HG03103 (cell line): Measurements from ENCODE around the gene SFMBT2.
"Not testable (repeated sequence)": the region's sequence is repeated elsewhere in the genome, so short reads cannot be mapped to it uniquely, and the experiment has no call there.

Source experiments
- ATAC-seq: cut with Tn5 transposase; IDR thresholded peaks from one replicate; pipeline ENCODE4 v1.9.1; 2021; ENCODE audit warnings: low read depth; ENCODE audit not compliant: unreplicated experiment

SFMBT2 gene

DNA sequence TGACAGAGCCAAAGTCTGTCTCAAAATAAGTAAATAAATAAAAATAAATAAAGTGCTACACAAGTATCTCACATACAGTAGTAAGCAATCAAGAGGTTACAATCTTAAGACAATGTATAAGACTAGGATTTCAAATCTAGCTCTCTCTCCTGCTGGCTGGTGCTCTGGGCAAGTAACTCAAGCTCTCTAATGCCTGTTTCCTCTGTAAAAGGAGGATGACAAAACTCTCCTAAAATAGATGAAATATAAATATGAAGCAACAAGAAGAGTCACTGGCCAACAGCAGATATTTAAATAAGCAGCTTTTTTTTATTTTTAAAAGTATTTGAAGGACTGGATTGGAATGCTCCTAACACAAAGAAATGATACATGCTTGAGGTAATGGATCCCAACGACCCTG lies 7.2 kb downstream of the SFMBT2 start:
- no peak for ATAC-seq

DNA sequence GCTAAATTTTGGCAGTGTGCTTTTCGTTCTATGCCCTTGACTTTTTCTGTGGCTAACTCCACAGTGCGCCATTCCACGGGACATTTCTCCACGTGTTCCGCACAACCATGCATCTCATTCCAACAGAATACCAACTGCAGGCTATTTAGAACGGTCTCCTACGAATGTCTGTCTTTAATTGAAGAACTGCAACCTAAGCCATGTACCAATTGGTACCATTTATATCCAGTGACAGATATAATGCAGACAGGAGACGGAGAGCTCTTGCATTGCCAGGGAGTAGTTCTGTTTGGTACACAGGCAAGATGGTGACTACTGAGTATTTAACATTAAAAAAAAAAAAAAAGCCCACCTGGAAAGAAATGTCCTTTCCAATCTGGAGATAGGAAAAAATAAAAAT lies 9.1 kb downstream of the SFMBT2 start:
- no peak for ATAC-seq

DNA sequence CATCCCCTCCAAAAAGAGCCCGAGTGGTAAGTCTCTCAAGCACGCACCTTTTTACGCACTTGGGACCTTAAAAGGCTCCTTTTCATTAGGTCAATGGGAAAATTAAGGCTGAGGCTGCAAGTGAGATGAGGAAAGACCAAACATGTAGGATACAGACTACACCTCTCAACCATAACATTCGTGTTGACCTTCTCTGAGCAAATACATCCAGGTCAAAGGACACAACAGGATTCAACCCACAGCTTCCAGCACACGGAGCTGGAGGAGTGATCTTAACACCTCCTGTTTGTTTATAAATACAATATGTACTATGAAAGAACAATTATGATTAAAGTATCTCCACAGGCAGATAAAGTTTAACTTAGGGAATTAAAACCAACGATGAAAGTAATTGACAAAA lies 9.7 kb downstream of the SFMBT2 start:
- no peak for ATAC-seq

DNA sequence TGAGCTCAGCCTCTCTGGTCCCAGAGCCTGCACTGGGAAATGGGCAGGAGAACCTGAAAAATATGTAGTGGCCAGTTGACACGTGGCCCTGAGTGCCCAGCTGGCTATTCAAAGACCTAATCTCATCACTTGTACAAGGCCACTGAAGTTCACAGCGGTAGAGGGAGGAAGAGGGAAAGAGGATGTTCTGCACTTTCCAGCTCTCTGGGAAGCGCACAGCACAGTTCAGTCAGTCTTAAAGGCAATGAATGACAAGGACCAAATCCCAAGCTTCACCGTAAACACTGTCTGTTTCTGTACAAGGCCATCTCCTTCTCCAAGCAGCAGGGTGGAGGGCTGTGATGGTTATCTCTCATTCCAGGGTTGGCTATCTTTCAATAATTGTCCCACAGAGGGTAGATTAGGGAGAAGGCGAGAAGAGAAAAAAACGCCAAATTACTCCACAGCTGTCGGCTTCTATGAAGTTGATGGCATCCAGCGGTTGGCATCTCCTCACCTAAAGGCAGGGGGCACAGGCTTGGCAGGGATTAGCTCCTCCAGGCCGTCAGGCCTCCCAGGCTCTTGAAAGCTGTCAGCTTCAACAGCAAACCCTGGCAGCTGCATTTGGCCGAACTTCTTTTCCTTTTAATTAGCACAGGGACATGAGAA lies 10.6 kb downstream of the SFMBT2 start:
- ATAC-seq, result no peak

DNA sequence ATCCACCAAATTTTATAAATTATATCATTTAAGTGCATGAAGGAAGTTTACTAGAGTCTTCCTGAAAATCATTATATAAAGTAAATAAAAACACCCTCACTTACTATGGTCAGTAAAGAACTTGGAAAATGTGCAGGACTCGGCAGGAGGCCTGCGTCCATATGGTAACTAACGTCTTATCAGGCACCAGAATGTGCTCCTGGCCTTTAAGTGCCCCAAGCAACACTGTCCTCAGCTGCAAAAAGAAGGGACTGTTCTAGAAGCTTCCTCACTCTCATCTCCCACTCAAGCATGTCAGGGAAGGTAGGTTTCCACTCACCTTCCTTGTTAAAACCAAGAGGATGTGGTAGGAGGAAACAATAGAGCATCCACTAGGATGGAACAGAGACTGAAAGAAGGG lies 11.3 kb downstream of the SFMBT2 start:
- ATAC-seq, result no peak

DNA sequence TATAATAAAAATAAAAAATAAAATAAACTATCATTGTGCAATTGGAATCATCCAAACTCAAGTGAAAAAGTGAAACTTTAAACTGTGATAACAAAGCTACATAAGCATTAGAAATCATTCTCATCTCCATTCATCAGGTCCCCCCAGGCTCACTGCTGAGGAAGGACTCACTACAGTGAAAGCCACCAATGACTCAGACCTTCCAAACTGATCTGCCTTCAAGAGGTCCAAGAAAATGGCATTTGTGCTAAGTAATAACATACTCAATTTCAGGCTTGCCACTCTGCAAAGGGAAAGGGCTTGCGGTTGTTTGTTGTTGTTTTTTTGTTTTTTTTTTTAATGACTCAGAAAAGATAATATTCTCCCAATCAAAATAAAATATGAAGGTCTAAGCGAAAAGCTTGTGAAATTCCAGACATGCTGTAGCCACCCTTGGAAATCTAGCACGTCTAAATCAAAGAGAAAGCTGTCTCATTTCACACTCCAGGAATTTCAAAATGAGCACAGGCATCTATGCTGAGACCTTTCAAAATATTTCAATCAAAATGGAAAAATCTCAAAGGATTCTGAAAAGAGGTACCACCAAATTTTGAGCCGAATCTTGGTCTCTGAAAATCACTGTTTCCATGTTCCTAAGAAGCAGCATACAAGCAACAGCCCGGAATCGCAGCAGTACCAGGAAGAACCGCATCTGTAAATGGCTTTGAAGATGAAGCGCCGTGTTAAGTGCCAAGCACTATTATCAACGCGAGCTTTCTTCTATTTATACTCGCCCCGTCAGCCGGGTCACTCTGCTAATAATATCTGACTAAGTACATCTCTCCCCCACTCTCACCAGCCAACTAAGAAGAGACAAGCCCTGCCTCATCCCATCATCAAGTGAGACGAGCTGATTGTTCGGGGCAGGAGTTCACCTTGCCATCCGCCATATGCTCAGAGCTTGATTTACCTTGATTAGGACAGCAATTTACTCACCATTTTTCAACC lies 13.5 kb downstream of the SFMBT2 start:
- no peak for ATAC-seq

DNA sequence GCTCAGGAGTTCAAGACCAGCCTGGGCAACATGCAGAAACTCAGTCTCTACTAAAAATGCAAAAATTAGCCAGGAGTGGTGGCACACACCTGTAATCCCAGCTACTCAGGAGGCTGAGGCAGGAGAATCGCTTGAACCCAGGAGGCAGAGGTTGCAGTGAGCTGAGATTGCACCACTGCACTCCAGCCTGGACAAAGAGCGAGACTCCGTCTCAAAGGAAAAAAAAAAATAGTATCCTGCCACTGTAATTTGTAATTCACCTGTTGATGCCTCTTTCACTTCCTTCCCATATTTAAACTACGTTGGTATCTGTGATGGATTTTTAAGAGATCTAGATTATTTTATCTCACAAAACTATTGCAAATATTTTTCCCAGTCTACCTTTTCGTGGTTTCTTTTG lies 18.5 kb downstream of the SFMBT2 start:
- ATAC-seq, result not testable (repeated sequence)

DNA sequence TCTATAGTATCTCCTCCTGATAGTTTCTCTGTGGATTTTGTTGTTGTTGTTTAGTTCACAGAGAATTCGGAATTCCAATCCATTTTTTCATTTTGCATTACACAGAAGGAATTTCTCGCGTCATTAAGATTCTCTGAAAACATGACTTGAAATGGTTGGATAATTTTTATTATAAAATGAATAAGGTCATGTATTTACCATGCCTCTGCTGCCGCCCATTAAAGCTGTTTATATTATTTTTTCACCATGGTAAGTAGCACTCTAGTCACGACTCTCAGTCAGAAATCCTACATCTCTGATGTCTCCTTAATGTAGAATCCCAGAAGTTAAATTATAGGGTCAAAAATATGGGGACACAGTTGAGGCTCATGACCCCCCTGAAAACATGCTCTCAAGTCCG lies 19.1 kb downstream of the SFMBT2 start:
- ATAC-seq, result no peak

DNA sequence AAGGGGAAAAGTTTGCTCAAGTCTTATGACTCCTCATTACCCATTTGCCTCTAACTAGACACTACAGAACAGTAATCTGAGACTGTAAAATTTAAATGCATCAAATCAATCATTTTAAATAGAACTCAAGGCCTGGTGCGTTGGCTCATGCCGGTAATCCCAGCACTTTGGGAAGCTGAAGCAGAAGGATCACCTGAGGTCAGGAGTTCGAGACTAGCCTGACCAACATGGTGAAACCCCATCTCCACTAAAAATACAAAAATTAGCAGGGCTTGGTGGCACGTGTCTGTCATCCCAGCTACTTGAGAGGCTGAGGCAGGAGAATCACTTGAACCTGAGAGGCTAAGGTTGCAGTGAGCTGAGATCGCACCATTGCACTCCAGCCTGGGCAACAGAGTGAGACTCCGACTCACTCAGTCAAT lies 20.1 kb downstream of the SFMBT2 start:
- ATAC-seq, result not testable (repeated sequence)

DNA sequence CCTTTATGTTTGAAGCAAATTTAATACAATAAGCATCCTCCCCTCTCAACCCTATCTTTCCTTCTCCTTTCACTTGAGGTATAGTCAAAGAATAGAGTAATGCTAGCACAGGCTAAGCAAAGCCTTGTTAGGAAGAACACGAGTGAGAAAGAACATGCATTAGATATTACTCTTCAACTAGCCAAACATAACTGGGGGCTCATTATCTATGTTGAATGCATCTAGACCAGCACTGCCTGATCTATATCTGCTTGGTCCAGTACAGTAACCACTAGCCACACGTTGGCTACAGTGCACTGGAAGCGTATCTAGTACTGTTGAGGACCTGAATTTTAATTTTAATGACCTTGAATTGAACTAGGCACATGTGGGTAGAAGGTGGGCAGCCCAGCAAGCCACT lies 21.0 kb downstream of the SFMBT2 start:
- ATAC-seq, result no peak

DNA sequence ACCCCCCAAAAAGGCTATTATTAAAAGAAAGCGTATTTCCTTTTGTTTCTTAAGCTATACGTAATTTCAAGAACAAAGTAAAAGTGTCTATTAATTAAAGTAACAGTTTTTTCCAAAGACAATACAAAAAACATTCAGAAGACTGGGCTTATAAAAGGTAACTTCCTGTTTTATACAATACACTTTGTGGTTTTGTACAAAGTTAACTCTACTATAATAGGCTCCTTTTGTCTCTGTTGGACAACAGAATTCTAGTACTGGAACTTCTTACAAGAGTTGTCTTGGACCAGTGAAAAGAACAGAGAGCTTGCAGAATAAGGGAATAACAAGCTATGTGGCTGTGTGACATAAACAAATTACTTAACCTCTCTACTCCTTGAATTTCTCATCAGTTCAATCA lies 21.5 kb downstream of the SFMBT2 start:
- ATAC-seq, result no peak

DNA sequence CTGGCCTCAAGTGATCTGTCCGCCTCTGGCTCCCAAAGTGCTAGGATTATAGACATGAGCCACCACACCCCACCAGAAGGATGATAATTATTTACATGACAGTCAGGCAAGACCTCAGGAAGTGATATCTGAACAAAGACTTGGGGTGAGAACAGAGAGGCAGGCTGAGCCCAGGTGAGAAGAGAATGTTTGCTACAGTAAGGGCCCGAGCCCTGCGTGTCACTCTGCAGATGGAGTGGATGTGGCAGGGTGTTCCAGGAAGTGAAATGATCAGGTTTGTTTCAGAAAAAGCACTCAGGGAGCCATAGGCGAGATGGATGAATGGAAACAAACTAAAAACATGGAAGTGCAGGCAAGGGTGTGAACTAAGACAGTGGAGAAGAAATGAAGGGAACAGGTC lies 22.2 kb downstream of the SFMBT2 start:
- ATAC-seq, result no peak

DNA sequence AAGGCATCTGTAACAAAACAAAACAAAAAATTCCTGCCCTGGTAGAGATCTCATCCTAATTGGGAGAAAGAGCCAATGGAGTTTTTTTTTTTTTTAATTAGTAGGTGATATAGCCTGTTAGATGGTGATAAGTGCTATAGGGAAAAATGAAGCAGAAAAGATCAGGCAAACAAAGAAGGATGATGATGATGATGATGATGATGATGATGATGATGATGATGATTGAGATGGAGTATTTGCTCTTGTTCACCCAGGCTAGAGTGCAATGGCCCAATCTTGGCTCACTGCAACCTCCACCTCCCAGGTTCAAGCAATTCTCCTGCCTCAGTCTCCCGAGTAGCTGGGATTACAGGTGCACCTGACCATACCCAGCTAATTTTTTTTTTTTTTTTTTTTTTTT lies 22.7 kb downstream of the SFMBT2 start:
- ATAC-seq, result not testable (repeated sequence)

DNA sequence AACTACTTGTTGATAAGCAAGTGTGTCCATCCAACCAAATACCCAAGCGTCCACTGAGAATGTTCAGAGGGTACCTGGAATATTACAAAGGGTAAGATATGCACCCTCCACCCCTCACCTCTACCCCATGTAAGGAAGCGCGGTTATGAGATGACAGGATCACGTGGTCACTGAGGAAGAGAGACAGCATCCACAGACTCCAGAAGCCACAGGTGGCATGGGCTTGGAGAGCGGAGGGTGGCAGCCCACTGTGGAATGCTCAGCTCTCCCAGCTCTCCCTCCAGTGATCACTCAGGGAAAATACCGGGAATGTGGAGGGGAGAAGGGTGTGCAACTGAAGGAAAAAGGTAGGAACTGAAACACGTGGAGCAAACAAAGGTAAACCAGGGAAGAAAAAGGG lies 25.7 kb downstream of the SFMBT2 start:
- ATAC-seq, result no peak

DNA sequence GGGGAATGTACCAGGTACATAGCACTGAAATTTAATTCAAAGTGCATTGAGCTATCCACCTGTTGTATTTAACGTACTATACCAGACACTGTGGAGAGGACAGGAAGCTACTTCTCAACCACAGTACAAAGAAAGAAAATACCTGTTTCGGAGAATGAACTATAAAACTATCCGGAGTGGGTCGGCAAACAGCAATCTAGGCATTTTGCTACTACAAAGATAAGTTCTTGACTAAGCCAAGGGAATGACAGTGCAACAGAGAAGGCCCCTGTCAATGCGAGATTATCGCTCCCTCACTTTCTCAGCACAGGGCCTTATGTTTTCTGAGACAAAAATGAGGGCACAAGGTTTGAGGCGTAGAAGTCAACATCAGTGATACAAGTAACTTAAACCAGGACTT lies 27.4 kb downstream of the SFMBT2 start:
- ATAC-seq, result no peak

DNA sequence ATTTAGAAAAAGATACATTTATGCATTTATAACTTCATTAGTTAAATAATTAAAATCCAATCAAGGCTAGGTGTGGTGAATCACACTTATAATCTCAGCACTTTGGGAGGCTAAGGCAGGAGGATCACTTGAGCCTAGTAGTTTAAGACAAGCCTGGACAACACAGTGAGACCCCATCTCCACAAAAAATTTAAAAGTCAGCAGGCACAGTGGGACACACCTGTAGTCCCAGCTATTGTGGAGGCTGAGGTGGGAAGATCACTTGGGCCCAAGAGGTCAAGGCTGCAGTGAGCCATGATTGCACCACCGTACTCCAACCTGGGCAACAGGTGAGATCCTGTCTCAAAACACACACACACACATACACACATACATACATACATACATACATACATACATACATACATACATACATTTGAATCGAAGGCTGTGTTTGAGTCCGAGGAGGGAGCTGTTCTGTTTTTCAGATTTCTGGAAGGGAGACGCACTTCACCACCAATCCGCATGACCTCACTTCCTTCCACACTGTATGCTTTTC lies 30.1 kb downstream of the SFMBT2 start:
- no peak for ATAC-seq

DNA sequence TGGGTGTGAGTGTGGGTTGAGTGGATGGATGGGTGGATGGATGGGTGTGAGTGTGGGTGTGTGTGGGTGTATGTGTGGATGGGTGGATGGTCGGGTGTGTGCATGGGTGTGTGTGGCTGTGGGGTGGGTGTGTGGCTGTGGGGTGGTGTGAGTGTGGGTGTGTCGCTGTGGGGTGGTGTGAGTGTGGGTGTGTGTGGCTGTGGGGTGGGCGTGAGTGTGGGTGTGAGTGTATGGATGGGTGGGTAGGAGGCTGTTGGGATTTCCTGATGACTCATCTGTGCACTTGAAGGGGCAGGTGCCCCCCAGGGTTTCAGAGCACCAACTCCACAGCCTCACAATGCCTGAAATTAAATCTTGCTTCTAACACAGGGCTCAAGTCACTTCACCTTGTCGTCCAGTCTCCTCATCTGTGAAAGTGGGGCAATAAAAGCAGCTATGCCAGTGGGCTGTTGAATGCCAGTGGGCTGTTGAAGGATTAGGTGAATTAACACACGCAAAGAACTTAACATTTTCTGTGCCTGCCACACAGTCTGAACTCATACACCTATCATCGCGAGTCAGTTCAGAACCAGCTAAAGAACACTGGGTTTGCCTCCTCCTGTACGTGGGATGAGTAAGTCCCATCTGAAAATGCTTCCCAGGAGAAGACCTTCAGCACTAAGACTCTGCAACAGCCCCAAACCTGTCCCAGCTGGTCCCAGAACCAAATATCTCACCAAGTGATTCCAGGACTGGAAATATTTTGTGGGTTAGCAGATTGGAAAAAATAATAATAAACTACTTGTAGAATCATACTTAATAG lies 32.0 kb downstream of the SFMBT2 start:
- no peak for ATAC-seq

DNA sequence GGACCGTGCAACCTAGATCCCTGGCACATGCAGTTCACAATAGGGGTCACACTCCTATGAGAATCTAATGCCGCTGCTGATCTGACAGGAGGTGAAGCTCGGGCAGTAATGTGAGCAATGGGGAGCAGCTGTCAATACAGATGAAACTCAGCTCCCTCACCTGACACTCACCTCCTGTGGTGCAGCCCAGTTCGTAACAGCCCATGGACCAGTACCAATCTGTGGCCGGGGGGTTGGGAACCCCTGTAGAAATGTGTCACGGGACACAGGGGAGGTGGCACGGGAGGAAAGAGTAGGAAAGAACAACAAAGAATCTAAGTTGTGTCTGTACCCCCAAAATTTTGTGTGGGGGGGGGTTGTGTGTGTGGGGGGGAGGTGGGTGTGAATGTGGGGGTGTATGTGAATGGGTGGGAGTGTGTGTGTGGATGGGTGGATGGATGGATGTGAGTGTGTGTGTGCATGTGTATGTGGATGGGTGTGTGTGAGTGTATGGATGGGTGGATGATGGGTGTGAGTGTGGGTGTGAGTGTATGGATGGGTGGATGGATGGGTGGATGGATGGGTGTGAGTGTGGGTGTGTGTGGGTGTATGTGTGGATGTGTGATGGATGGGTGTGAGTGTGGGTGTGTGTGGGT lies 33.1 kb downstream of the SFMBT2 start:
- no peak for ATAC-seq

DNA sequence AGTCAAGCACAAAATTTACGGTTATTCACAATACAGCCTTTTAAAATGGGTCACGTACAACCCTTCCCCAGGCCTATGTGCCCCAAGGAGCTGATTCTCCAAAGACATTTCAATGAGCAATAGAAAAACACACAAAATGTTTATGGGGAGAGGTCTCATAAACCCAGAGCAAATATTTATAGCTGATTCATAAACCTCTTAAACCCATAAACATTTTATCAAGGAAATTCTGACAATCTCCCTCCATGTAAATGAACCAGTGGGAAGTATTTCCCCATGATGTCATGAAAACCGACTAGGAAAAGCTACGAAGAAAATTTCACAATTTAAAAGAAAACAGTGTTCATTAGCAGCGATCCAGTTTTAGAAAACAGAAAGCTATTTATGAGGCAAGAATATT lies 36.0 kb downstream of the SFMBT2 start:
- no peak for ATAC-seq

DNA sequence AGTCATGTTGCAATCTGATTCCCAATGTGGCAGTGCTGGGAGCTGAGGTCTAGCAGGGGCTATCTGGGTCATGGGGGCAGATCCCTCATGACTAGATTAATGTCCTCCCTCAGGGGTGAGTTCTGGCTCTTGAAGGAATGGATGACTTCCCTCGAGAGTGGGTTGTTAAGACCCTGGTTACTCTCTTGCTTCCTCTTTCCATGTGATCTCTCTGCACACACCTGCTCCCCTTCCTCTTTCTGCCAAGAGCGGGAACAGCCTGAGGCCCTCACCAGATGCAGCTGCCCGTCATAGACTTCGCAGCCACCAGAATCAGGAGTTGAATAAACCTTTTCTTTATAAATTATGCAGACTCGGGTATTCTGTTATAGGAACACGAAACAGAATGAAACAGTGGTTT lies 37.8 kb downstream of the SFMBT2 start:
- no peak for ATAC-seq
